ENCODE data around the gene KCNJ1.

- no peak for TF ChIP-seq CTCF (IDR thresholded peaks at IDR 0.05)
- TF ChIP-seq POLR2A (IDR thresholded peaks at IDR 0.05), result no peak
Measured at GRCh38 chr11:128832121-128832497, 35.0 kb downstream of the KCNJ1 start.
